ENCODE data around the gene PLXNB1.

GRCh38 chr3:48475188-48475587 is 45.3 kb upstream of the PLXNB1 start:
- TF ChIP-seq CTCF (IDR thresholded peaks at IDR 0.05; ENCODE audit: insufficient read depth, low read length): no peak
- no peak for TF ChIP-seq REST (IDR thresholded peaks at IDR 0.05; ENCODE audit: insufficient replicate concordance, low read depth)
- TF ChIP-seq POLR2AphosphoS5 (IDR thresholded peaks at IDR 0.05; ENCODE audit: low read depth): no peak

Data from HL-60 (cell line).